HG03565 (cell line): ENCODE results near the gene NOTCH4.
"Not testable (repeated sequence)": the region's sequence is repeated elsewhere in the genome, so short reads cannot be mapped to it uniquely, and the experiment has no call there.

Source experiments
- ATAC-seq: cut with Tn5 transposase; IDR thresholded peaks from one replicate; pipeline ENCODE4 v1.9.1; 2021; ENCODE audit warnings: mild to moderate bottlenecking, moderate library complexity; ENCODE audit not compliant: unreplicated experiment

NOTCH4 gene

DNA sequence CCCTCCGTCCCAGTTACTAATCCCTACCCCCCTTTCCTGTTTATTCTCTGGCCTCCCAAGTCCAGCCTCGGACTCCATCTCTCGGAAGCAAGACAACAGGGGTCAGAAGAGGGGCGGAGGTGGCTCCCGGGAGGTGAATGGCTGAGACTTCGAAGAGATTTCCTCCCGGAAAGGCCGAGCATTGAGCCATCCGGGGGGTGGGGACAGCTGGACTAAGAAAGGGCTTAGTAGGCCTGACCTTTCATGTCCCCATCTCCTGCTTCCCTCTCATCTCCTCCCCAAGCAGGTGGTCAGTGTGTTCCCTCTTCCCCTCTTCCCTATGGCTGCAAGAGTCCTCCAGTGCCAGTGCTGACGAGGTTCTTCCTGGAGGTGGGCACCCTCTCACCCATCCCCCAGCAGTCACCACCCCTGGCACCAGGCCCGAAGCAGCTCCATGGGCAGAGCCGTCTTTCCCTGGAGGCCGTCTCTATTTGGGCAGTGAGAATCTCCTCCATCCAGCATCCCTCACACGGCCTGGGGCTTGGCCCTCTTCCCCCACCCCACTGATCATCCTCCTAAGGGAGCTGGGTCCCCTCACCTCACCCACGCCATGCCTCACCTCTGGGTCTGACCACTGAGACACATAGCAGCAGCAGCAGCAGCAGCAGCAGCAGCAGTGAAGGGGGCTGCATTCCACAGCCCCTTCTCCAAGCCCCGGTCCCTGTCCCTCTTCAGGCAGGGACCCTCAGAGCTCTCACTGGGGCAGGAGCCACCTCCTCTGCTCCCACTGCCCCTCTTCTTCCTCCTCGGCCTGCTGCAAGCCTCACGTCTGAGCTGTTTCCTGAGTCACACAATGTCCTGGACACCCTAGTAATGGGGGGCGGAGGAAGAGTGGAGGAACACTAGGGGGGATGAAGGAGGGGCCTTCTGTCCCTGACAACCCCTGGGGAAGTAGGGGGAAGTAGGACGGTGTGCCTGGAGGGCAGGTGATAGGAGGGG lies at the start of gene NOTCH4:
TSS of gene NOTCH4 (minus strand) at position 810 of the 978 bp plus-strand sequence. CDS start at position 671, 139 bp downstream.
- no peak for ATAC-seq

- no peak for ATAC-seq
Observed at GRCh38 chr6:32271429-32271828, 47.6 kb upstream of the NOTCH4 start.

GRCh38 chr6:32268459-32268858 lies 44.6 kb upstream of the NOTCH4 start:
- not testable (repeated sequence) for ATAC-seq

- no peak for ATAC-seq
Observed at GRCh38 chr6:32267035-32267434, 43.2 kb upstream of the NOTCH4 start.

GRCh38 chr6:32257262-32257661 lies 33.4 kb upstream of the NOTCH4 start:
- ATAC-seq = not testable (repeated sequence)

DNA sequence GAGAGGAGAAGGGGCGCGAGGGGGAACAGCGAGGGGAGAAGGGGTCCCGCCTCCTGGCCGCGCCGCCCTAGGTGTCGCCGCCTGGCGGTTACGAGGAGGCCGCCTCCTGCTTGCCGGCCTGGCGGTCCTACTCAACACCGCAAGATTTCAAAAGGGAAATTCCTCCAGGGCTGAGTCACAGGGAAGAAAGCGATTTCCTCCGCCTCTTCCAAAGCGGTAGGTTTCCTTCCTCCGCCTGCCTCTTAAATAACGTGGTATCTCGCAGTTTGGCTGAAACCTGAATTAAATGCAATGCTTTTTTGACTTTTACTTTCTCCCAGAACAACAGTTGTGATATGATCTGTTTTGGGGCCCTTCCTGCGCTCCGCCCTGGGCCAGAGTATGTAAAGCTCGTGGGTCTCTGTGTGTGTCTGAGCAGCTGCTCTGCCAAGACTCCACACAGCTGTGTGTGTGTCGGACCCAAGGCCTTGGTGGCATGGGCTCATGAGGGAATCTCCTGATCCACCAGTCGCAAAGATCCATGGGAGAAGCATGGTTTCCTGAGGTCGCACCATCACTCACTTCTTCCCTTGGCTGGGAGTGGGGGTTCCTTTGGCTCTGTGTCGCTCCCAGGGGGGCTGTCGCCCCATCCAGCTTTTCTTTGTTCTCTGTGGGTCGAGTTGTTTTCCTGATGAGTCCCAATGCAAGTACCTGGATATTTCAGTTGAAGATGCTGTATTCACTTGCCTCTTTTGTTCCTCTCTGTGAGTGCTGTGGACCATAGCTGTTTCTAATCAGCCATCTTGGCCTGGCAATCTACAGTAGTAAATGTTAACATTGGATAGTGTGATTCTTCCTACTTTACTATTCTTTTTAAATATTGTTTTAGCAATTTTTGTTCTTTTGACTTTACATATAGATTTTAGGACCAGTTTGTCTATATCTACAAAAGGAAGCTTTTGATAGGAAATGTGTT lies 31.6 kb upstream of the NOTCH4 start:
- ATAC-seq = peak; percentile 43

DNA sequence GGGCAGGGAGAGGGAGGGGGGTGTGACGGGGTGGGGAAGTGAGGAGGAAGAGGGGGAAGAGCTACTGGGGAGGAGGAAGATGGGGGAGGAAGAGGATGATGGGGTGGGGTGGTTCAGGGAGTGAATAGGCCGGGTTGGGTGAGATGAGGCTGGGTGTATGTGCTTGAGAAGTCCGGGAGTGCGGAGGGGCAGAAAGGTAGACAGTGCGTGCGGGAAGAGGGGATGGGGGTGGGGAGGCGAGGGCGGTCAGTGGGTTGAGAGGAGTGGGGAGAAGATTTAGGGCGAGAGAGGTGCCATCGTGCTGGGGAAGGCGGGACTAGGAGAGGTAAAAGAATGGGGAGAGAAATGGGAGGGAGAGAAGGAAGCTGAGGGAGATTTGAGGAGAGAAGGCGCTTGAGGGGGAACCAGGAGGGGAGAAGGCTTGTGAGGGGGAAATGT lies 30.9 kb upstream of the NOTCH4 start:
- no peak for ATAC-seq

- no peak for ATAC-seq
Observed at GRCh38 chr6:32252331-32253009, 28.6 kb upstream of the NOTCH4 start.

- no peak for ATAC-seq
Observed at GRCh38 chr6:32249262-32249661, 25.4 kb upstream of the NOTCH4 start.

DNA sequence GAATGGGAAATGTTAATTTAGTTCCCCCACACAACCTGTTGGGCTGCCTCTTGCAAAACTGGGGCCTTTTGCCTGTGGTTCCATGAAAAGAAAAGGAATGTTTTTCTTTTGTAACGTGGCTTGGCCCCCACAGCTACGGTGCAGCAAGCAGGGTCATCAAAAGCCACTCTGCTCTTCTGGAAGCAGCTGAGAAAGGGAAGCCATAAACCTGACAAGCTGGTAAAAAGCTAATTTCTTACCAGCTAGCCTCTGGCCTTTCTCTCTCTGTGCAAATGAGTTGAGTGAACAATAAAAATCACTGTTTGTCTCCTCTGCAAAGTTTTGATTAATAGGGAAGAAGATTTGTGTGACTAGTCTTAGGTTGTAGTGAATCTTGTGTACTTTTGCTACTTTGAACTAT lies 23.5 kb upstream of the NOTCH4 start:
- no peak for ATAC-seq

GRCh38 chr6:32244946-32245398 lies 21.1 kb upstream of the NOTCH4 start:
- no peak for ATAC-seq

GRCh38 chr6:32244270-32244669 lies 20.4 kb upstream of the NOTCH4 start:
- no peak for ATAC-seq

GRCh38 chr6:32242318-32242813 lies 18.5 kb upstream of the NOTCH4 start:
- not testable (repeated sequence) for ATAC-seq

DNA sequence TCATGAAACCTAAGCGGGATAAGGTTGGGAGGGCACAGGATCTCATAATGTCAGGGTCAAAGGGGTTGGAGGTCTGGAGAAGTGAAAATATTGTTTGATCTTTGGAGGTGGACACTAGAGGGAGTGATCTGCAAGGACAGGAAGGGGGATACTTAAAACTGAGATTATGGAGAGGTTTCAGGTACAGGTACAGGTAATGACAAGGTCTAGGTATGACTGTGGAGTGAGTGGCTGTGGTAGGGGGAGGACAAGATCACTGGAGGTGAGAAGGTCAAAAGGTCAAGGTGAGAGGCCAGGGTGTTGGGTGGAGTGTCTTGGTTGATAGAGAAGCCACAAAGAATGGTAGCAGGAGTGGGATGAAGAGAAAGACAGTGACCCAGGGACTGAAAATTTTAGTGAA lies 16.8 kb upstream of the NOTCH4 start:
- ATAC-seq = no peak

GRCh38 chr6:32239462-32239861 lies 15.6 kb upstream of the NOTCH4 start:
- ATAC-seq = no peak

GRCh38 chr6:32234934-32235333 lies 11.1 kb upstream of the NOTCH4 start:
- no peak for ATAC-seq

DNA sequence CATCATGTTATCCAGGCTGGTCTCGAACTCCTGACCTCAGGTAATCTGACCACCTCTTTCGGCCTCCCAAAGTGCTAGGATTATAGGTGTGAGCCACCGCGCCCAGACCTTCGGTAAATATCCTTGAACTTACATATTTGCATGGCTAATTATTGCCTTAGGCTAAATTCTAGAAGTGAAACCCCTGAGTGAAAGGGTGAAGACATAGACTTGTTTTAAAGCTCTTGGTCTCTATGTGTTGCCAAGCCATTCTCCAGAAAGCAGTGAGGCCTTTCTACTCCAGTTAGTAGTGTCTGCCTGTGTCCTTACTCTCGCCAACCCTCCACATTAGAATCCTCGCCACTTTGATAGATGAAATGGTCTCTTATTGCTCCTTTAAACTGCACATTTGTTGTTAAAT lies 2.6 kb upstream of the NOTCH4 start:
- ATAC-seq = no peak

DNA sequence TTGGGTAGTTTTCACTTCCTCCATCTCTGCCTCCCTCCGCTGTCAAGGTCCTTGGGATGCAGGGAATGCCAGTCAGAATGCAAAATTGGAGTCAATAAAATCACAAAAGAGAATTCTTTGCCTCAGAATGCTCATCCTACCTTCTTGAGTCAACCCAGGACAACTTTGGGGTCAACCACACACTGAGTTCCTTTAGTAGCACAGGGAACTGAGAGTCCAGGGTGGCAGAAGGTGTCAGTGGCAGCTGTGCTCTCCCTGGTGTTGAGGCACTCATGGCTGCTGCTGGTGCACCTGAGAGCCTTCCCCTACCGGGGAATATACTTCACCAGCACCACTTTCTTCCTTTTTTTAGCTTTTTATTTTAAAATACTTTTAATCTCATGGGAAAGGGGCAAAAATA lies 829 bp upstream of the NOTCH4 start:
- ATAC-seq = no peak

DNA sequence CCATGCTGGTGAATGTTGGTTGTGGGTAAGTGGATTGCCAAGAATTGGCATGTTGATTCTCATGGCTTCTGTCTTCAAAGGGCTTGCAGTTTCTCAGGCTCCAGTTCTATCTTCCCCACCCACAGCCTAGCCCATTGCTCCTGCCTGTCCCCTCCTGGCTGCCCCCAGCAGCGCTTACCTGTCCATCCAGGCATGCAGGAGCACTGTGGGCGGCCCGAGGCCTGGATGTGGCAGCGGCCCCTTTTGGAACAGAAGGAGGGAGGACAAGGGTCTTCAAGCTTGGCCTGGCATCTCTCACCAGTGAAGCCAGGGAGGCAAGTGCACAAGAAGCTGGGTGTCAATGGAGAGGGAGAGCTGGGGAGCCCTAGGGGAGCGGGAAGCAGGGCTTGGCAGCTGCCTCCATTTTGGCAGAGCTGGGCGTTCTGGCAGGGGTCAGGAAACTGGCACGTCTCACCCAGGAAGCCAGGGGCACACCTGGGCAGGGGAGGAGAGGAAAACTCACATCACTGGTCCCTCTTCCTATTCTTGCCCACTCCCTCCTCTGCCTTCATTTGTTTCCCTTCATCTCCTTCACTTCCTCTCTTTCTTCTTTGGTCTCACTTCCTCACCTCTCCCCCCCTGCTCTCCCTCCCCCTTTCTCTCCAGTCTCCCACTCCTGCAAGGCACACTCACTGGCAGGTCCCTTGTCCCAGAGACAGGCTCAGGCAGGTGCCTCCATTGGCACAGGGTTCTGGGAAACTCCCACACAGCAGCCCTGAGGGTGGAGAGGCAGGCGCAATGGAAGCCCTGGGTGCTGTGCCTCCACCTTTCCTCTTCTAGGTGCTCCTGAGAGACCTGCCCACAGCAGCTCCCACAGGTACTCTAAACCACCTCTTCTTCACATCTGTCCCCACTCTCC lies 1.3 kb downstream of the NOTCH4 start:
- no peak for ATAC-seq
